LNCaP clone FGC (cell line): ENCODE data around the gene SYNM.

ENCODE experiments used
- DNase-seq: peaks from one replicate; pipeline ENCODE4 v3.0.0-alpha.2; 2011; ENCODE audit warnings: low read depth
- H3K4me3 ChIP-seq: 2 replicates; pipeline ENCODE4 v1.5.1; 2011; ENCODE audit warnings: mild to moderate bottlenecking, low read depth, low read length, control low read depth
- TF ChIP-seq, protein P1 (sequence below): IDR thresholded peaks from 2 replicates; pipeline ENCODE4 v1.5.1; 2012; ENCODE audit warnings: mild to moderate bottlenecking; ENCODE audit not compliant: control insufficient read depth, insufficient read depth; ENCODE audit errors: extremely low read depth

Gene SYNM

DNA sequence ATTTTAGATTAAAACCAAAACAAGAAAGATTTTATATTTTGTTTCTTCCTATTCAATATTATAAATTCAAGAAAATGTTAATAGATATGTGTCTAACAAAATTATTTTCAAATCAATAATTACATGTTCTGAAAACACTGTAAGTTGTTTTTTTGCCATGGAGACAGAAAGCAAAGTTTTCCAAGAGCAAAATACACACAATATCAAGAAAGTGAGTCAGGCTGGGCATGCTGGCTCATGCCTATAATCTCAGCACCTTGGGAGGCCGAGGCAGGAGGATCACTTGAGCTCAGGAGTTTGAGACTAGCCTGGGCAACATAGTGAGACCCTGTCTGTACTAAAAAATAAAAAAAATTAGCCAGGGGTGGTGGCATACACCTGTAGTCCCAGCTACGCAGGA, 72.8 kb downstream of the SYNM start:
- H3K4me3 ChIP-seq = no peak overlapping the region
- DNase-seq = no peak
- TF ChIP-seq, protein P1, sequence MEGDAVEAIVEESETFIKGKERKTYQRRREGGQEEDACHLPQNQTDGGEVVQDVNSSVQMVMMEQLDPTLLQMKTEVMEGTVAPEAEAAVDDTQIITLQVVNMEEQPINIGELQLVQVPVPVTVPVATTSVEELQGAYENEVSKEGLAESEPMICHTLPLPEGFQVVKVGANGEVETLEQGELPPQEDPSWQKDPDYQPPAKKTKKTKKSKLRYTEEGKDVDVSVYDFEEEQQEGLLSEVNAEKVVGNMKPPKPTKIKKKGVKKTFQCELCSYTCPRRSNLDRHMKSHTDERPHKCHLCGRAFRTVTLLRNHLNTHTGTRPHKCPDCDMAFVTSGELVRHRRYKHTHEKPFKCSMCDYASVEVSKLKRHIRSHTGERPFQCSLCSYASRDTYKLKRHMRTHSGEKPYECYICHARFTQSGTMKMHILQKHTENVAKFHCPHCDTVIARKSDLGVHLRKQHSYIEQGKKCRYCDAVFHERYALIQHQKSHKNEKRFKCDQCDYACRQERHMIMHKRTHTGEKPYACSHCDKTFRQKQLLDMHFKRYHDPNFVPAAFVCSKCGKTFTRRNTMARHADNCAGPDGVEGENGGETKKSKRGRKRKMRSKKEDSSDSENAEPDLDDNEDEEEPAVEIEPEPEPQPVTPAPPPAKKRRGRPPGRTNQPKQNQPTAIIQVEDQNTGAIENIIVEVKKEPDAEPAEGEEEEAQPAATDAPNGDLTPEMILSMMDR = no peak

DNA sequence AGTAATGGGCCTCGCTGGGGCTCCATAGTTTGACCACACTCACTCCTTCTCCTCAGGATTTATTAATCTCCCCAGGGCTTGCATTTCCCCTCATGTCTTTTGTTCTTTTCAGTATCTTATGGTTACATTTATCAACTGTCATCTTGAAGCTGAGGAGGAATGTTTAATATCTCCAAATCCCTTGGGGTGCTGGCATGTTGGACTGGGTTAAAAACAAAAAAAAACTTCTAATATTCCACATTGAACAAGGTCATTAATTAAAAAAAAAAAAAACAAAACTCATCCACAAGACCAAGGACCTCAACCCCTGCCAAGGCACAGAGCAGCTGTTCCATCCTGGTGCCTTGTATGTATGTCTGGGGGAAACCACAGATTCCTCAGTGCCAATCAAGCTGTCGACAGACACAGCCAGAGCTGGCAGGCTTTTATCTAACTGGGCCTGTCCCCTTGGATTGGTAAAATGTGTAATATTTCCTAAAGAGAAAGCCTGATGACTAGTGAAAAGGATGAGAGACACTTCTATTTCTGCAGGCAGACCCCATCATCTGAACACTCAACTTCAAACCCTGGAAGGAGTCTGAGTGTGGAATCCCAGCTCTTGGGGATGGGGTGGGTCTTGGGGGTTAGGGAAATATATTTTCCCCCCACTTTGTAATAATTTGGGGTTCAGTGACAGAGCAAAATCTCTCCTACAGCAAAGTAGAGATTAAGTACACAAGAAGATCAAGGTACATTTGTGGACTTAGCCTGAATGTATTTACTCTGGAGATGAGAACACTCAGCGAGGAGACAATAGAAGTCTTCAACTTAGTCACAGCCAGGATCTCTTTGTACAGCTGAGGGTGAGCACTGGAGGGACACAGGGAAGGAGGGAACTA, 75.4 kb downstream of the SYNM start:
- TF ChIP-seq, protein P1 = no peak
- no peak overlapping the region for H3K4me3 ChIP-seq
- DNase-seq = no peak

DNA sequence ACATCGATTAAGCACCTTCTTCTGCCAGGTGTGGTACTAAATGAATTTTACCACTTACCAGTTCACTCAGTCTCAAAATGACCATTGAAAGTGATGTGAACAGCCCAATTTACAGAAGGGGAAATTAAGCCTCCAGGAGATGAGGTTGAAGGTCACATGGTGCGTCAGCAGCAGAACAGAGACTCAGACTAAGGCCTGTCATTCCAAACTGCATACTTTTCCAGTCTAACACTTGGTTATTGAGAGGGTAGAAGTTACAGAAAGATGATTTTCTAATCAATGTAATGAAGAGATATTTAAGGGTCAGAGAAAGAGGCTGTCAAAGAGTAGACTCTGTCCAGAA, 76.1 kb downstream of the SYNM start:
- TF ChIP-seq, protein P1 = no peak
- no peak for DNase-seq
- H3K4me3 ChIP-seq = no peak overlapping the region

DNA sequence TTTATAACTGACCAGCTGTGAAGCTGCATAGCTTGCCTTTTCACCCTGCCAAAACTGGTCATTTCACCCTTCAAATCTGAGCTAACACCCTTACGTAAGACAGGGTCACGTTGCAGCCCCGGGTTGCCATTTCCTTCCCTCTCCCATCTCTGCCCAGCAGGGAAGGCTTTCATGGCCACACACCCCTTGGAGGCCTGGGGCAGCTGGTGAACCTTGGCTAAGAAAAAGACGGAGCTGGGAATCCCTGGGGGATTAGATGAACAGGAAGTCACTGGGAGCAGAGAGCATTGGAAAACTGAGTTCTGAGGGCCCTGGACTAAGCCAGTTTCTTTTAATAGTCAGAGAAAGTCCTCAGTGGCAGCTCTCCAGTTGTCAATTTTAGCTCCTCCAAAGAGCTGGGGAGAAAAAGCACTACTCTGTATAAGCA, 76.7 kb downstream of the SYNM start:
- DNase-seq = no peak

DNA sequence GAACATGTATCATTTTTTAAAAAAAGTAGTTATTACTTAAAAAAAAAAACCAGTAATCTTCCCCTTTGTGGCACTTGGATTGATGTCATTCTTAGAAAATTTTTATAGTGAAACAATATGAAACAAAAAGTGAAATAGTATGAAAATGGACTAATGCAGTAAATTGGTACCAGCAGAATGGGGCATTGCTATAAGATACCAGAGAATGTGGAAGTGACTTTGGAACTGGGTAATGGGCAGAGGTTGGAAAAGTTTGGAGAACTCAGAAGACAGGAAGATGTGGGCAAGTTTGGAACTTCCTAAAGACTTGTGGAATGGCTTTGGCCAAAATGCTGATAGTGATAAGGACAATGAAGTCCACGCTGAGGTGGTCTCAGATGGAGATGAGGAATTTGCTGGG, 77.9 kb downstream of the SYNM start:
- DNase-seq = no peak
- TF ChIP-seq, protein P1 = no peak
- no peak overlapping the region for H3K4me3 ChIP-seq

More for the DNA sequence above, 76.7 kb downstream of the SYNM start:
- no peak overlapping the region for H3K4me3 ChIP-seq
- TF ChIP-seq, protein P1 = no peak
